CD4-positive, alpha-beta memory T cell (primary cell): ENCODE measurements around the gene C11orf68. TPM values are rescaled to one million over a fixed set of nuclear protein-coding genes. Genes with fewer than 3 reads are reported as not detected.

ENCODE experiments used
- CTCF ChIA-PET: fragments of 350-600 bp; sonication (Branson Sonifier 250); formaldehyde crosslinking; loops from one replicate; lab custom pipeline; 2021; ENCODE audit warnings: inconsistent platforms; ENCODE audit not compliant: partially characterized antibody; lab: Charles Lee
- POLR2A ChIA-PET: fragments of 350-600 bp; sonication (Branson Sonifier 250); formaldehyde crosslinking; loops from one replicate; lab custom pipeline; 2021; ENCODE audit not compliant: partially characterized antibody; lab: Charles Lee
- DNase-seq, 5 donors: peaks; one replicate each; pipeline versions ENCODE4 v3.0.0 to v3.0.0-alpha.2; 2020 to 2022; ENCODE audit warnings: mixed read lengths in 1 of 5
- H3K27ac ChIP-seq: one replicate; pipeline ENCODE4 v1.7.0; 2013; ENCODE audit warnings: low read depth, low read length
- H3K27me3 ChIP-seq: 2 replicates; pipeline ENCODE4 v1.7.0; 2013; ENCODE audit warnings: mild to moderate bottlenecking, low read length, moderate library complexity; ENCODE audit not compliant: insufficient read depth
- H3K36me3 ChIP-seq: 2 replicates; pipeline ENCODE4 v1.7.0; 2013; ENCODE audit warnings: mild to moderate bottlenecking, low read length, moderate library complexity; ENCODE audit not compliant: insufficient read depth
- H3K4me1 ChIP-seq: 2 replicates; pipeline ENCODE4 v1.7.0; 2013; ENCODE audit warnings: mild to moderate bottlenecking, low read length, moderate library complexity; ENCODE audit not compliant: insufficient read depth
- H3K4me3 ChIP-seq, 2 donors: one replicate each; pipeline ENCODE4 v1.7.0; 2013; ENCODE audit warnings: low read length in 2 of 2, mild to moderate bottlenecking in 1 of 2
- H3K9me3 ChIP-seq, 2 donors: one replicate each; pipeline ENCODE4 v1.7.0; 2013; ENCODE audit warnings: low read length in 2 of 2, control low read depth in 1 of 2; ENCODE audit not compliant: control insufficient read depth in 1 of 2
- H3K27ac Mint-ChIP-seq, 7 donors: one replicate each; pipeline ENCODE4 v1.8.0; 2020 to 2021; ENCODE audit warnings: mixed read lengths in 7 of 7, mild to moderate bottlenecking in 6 of 7, inconsistent platforms in 3 of 7, moderate library complexity in 3 of 7
- H3K27me3 Mint-ChIP-seq, 2 donors: one replicate each; pipeline ENCODE4 v1.8.0; 2020 to 2021; ENCODE audit warnings: mixed read lengths in 2 of 2
- H3K36me3 Mint-ChIP-seq, 2 donors: one replicate each; pipeline ENCODE4 v1.8.0; 2020 to 2021; ENCODE audit warnings: mixed read lengths in 2 of 2, inconsistent platforms in 1 of 2, mild to moderate bottlenecking in 1 of 2
- H3K4me1 Mint-ChIP-seq, 4 donors: one replicate each; pipeline ENCODE4 v1.8.0; 2020 to 2021; ENCODE audit warnings: mixed read lengths in 4 of 4, mild to moderate bottlenecking in 1 of 4
- H3K4me3 Mint-ChIP-seq, 8 donors: one replicate each; pipeline ENCODE4 v1.8.0; 2020 to 2021; ENCODE audit warnings: mixed read lengths in 8 of 8, mild to moderate bottlenecking in 7 of 8, moderate library complexity in 6 of 8, inconsistent platforms in 3 of 8
- H3K9me3 Mint-ChIP-seq, 8 donors: one replicate each; pipeline ENCODE4 v1.8.0; 2020 to 2021; ENCODE audit warnings: mixed read lengths in 8 of 8, mild to moderate bottlenecking in 5 of 8, inconsistent platforms in 3 of 8, moderate library complexity in 1 of 8
- intact Hi-C: fragments of 100-400 bp; cut with micrococcal nuclease; formaldehyde crosslinking; loops from one replicate; pipeline ENCODE4 v1.15.1; 2023
- polyA plus RNA-seq, 2 donors: library from polyadenylated mRNA; unstranded; fragments of 300-500 nt; fragmentation: Illumina TruSeq; gene quantifications; one replicate each; pipeline ENCODE4 v1.2.3, GENCODE V29; 2021
- total RNA-seq, 2 experiments: library from RNA; stranded (reverse); gene quantifications; one replicate each; pipeline ENCODE4 v1.2.3, GENCODE V29; 2021

Gene C11orf68
- total and polyA plus RNA-seq, 4 experiments from 2014 or later, result 48.0 to 81.6 (median 58.3) TPM

- H3K36me3 ChIP-seq, result no peaks in the 10 kb centered on the region
These were observed 6.9 kb downstream of the C11orf68 start for GRCh38 chr11:65911682-65912568.

GRCh38 chr11:65907878-65908277, 11.0 kb downstream of the C11orf68 start:
- H3K4me1 Mint-ChIP-seq, result peaks cover 2 to 6% (median 5%) of the 10 kb centered on the region in 4 donors
- Histone ChIP-seq H3K27me3 (no peaks in the 10 kb centered on the region), H3K4me3 (no peak overlapping the region), H3K27ac (no peak overlapping the region), H3K4me1 (no peaks in the 10 kb centered on the region), H3K9me3 (no peaks in the 10 kb centered on the region), H3K36me3 (no peaks in the 10 kb centered on the region)
- ChIA-PET POLR2A (interaction anchor here (1.0 to 1.6 kb wide), 2 partner anchors 11 to 74 kb away, joined by 3 to 4 read pairs; partner anchors contain the start of genes C11orf68 and DRAP1), CTCF (no interaction called here)
- no peaks in the 10 kb centered on the region for H3K36me3 Mint-ChIP-seq
- H3K9me3 Mint-ChIP-seq, result no peaks in the 10 kb centered on the region
- no peak overlapping the region for H3K27ac Mint-ChIP-seq
- no peak overlapping the region for H3K4me3 Mint-ChIP-seq
- DNase-seq, result no peak
- H3K27me3 Mint-ChIP-seq, result peaks cover 3 to 7% of the 10 kb centered on the region in 2 donors
- intact Hi-C loops, result no loop called here

More at GRCh38 chr11:65911682-65912568, 6.9 kb downstream of the C11orf68 start:
- Histone ChIP-seq H3K27me3 (no peaks in the 10 kb centered on the region), H3K27ac (no peak overlapping the region), H3K9me3 (no peaks in the 10 kb centered on the region), H3K4me3 (no peak overlapping the region), H3K4me1 (peaks cover 12% of the 10 kb centered on the region)
- Mint-ChIP-seq H3K4me3 (no peak overlapping the region), H3K27ac (no peak overlapping the region), H3K9me3 (no peaks in the 10 kb centered on the region), H3K27me3 (peaks cover 3 to 7% of the 10 kb centered on the region in 2 donors), H3K4me1 (peaks cover 11 to 30% (median 20%) of the 10 kb centered on the region in 4 donors), H3K36me3 (peaks cover 0 to 5% of the 10 kb centered on the region in 2 donors)
- DNase-seq, result no peak
- ChIA-PET CTCF (interaction anchor here (1.6 to 3.0 kb wide), 3 partner anchors 21 to 27 kb away, joined by 9 to 13 read pairs (median 11); partner anchors contain the start of genes CCDC85B and FIBP), POLR2A (interaction anchor here (1.3 kb wide), 1 partner anchor 22 kb away, joined by 7 read pairs; the partner anchor contains the start of gene CCDC85B)
- intact Hi-C loops, result no loop called here

- CTCF ChIA-PET, result interaction anchor here (1.8 to 2.3 kb wide), 2 partner anchors 16 to 22 kb away, joined by 9 to 12 read pairs; partner anchors contain the start of gene CCDC85B
- H3K36me3 Mint-ChIP-seq, result no peaks in the 10 kb centered on the region
- no peak for DNase-seq
- no peak overlapping the region for H3K4me3 Mint-ChIP-seq
- no peaks in the 10 kb centered on the region for H3K9me3 Mint-ChIP-seq
- intact Hi-C loops, result no loop called here
- Histone ChIP-seq H3K4me1 (no peaks in the 10 kb centered on the region), H3K4me3 (no peak overlapping the region), H3K27me3 (no peaks in the 10 kb centered on the region), H3K9me3 (no peaks in the 10 kb centered on the region), H3K36me3 (no peaks in the 10 kb centered on the region), H3K27ac (no peak overlapping the region)
- peaks cover 3 to 8% of the 10 kb centered on the region in 2 donors for H3K27me3 Mint-ChIP-seq
- peaks cover 2 to 13% (median 5%) of the 10 kb centered on the region in 4 donors for H3K4me1 Mint-ChIP-seq
- no peak overlapping the region for H3K27ac Mint-ChIP-seq
- POLR2A ChIA-PET, result interaction anchor here (0.6 to 1.6 kb wide), 4 partner anchors 12 to 122 kb away, joined by 3 to 5 read pairs (median 4); partner anchors contain the start of genes C11orf68, CCDC85B and DRAP1
These were observed 12.3 kb downstream of the C11orf68 start for GRCh38 chr11:65906602-65907001.

GRCh38 chr11:65903715-65904114, 15.1 kb downstream of the C11orf68 start:
- intact Hi-C loops, result no loop called here
- Mint-ChIP-seq H3K36me3 (no peaks in the 10 kb centered on the region), H3K27ac (peak overlapping the region in 3 of 7 donors; percentile 32 to 59 (median 53)), H3K4me1 (peaks cover 3 to 15% (median 7%) of the 10 kb centered on the region in 4 donors), H3K4me3 (no peak overlapping the region), H3K27me3 (peaks cover 0 to 1% of the 10 kb centered on the region in 2 donors), H3K9me3 (no peaks in the 10 kb centered on the region)
- Histone ChIP-seq H3K36me3 (no peaks in the 10 kb centered on the region), H3K27me3 (peaks cover 4% of the 10 kb centered on the region), H3K4me3 (no peak overlapping the region), H3K4me1 (peaks cover 20% of the 10 kb centered on the region), H3K27ac (no peak overlapping the region), H3K9me3 (no peaks in the 10 kb centered on the region)
- ChIA-PET CTCF (interaction anchor here (11.2 kb wide), 1 partner anchor 16 kb away, joined by 162 read pairs; the partner anchor contains the start of genes CCDC85B and FIBP), POLR2A (no interaction called here)
- DNase-seq, result no peak

GRCh38 chr11:65903068-65903481, 15.8 kb downstream of the C11orf68 start:
- no peak overlapping the region for H3K27ac ChIP-seq
- no peaks in the 10 kb centered on the region for H3K9me3 ChIP-seq
- peaks cover 4 to 17% (median 7%) of the 10 kb centered on the region in 4 donors for H3K4me1 Mint-ChIP-seq
- DNase-seq, result no peak
- intact Hi-C loops, result no loop called here
- no peaks in the 10 kb centered on the region for H3K9me3 Mint-ChIP-seq
- ChIA-PET CTCF (interaction anchor here (11.2 kb wide), 1 partner anchor 15 kb away, joined by 162 read pairs; the partner anchor contains the start of genes CCDC85B and FIBP), POLR2A (no interaction called here)
- peaks cover 4% of the 10 kb centered on the region for H3K27me3 ChIP-seq
- peaks cover 0 to 1% of the 10 kb centered on the region in 2 donors for H3K27me3 Mint-ChIP-seq
- no peak overlapping the region for H3K4me3 Mint-ChIP-seq
- H3K4me3 ChIP-seq, result no peak overlapping the region
- peaks cover 21% of the 10 kb centered on the region for H3K4me1 ChIP-seq
- no peaks in the 10 kb centered on the region for H3K36me3 ChIP-seq
- H3K36me3 Mint-ChIP-seq, result no peaks in the 10 kb centered on the region
- H3K27ac Mint-ChIP-seq, result peak overlapping the region in 1 of 7 donors; percentile 59

- peaks cover 4% of the 10 kb centered on the region for H3K27me3 ChIP-seq
- no peaks in the 10 kb centered on the region for H3K36me3 ChIP-seq
- CTCF ChIA-PET, result interaction anchor here (1.1 to 11.2 kb wide), 3 partner anchors 13 to 71 kb away, joined by 3 to 162 read pairs (median 8); partner anchors contain the start of genes C11orf68, CCDC85B and FIBP
- H3K4me3 ChIP-seq, result no peak overlapping the region
- H3K9me3 Mint-ChIP-seq, result no peaks in the 10 kb centered on the region
- no peak for DNase-seq
- H3K36me3 Mint-ChIP-seq, result no peaks in the 10 kb centered on the region
- H3K4me3 Mint-ChIP-seq, result peak overlapping the region in 7 of 8 donors; percentile 37 to 84 (median 64)
- H3K27ac ChIP-seq, result peak overlapping the region; percentile 37
- intact Hi-C loops, result loop anchor here (1.0 kb wide), 3 partner anchors 11 to 60 kb away; partner anchors contain the start of genes C11orf68, CCDC85B, DRAP1 and SART1
- H3K4me1 Mint-ChIP-seq, result peaks cover 5 to 23% (median 7%) of the 10 kb centered on the region in 4 donors
- H3K27ac Mint-ChIP-seq, result peak overlapping the region; percentile 69 to 93 (median 88)
- H3K4me1 ChIP-seq, result peaks cover 21% of the 10 kb centered on the region
- H3K27me3 Mint-ChIP-seq, result peaks cover 0 to 1% of the 10 kb centered on the region in 2 donors
- POLR2A ChIA-PET, result interaction anchor here (0.6 to 3.4 kb wide), 17 partner anchors 8 to 356 kb away, joined by 3 to 97 read pairs (median 4); partner anchors contain the start of genes BANF1, C11orf68, CCDC85B and CFL1
- no peaks in the 10 kb centered on the region for H3K9me3 ChIP-seq
These were observed 18.0 kb downstream of the C11orf68 start for GRCh38 chr11:65900899-65901180.
